GM23338 (cell line): ENCODE data around the gene EBF4.

Experiments
- CREB1 ChIP-seq: fragments of 250-450 bp; sonication (Bioruptor Pico); IDR thresholded peaks from 2 replicates; pipeline ENCODE4 v1.5.0; 2020; ENCODE audit warnings: low read depth, mild to moderate bottlenecking, moderate library complexity
- EZH2 ChIP-seq: fragments of 200-600 bp; sonication (generic); IDR thresholded peaks from one replicate; pipeline ENCODE4 v1.8.0; 2017; ENCODE audit warnings: antibody characterized with exemption, mild to moderate bottlenecking, low read depth; ENCODE audit not compliant: unreplicated experiment
- EZH2phosphoT487 ChIP-seq: fragments of 200-600 bp; sonication (generic); IDR thresholded peaks from one replicate; pipeline ENCODE4 v1.8.1; 2018; ENCODE audit warnings: antibody characterized with exemption; ENCODE audit not compliant: unreplicated experiment
- JUNB ChIP-seq: IDR thresholded peaks from one replicate; pipeline ENCODE4 v1.6.1; 2016; ENCODE audit warnings: antibody characterized with exemption; ENCODE audit not compliant: unreplicated experiment
- NANOG ChIP-seq: IDR thresholded peaks from 2 replicates; pipeline ENCODE4 v1.6.1; 2016; ENCODE audit warnings: antibody characterized with exemption, borderline replicate concordance
- POLR2AphosphoS5 ChIP-seq: IDR thresholded peaks from 2 replicates; pipeline ENCODE4 v1.6.1; 2016; ENCODE audit warnings: antibody characterized with exemption, low read depth
- STAT1 ChIP-seq: IDR thresholded peaks from one replicate; pipeline ENCODE4 v1.6.1; 2016; ENCODE audit warnings: antibody characterized with exemption; ENCODE audit not compliant: unreplicated experiment
- ZNF114 ChIP-seq: fragments of 250-450 bp; sonication (Bioruptor Pico); IDR thresholded peaks from 2 replicates; pipeline ENCODE4 v1.5.0; 2020; ENCODE audit warnings: mild to moderate bottlenecking, moderate library complexity
- ZNF331 ChIP-seq: fragments of 250-450 bp; sonication (Bioruptor Pico); IDR thresholded peaks from 2 replicates; pipeline ENCODE4 v1.5.0; 2020; ENCODE audit warnings: low read depth, mild to moderate bottlenecking, moderate library complexity
- TF ChIP-seq, protein P1 (sequence below), 2 experiments: fragments of 200-600 bp in 1 of 2; sonication (generic) in 1 of 2; conservative IDR thresholded peaks; 2 replicates each; pipeline versions ENCODE4 v1.5.1 to v1.6.1; 2016 to 2017; ENCODE audit warnings: antibody characterized with exemption in 2 of 2, low read depth in 2 of 2, mild to moderate bottlenecking in 2 of 2, moderate library complexity in 1 of 2
- TF ChIP-seq, protein P2 (sequence below): IDR thresholded peaks from one replicate; pipeline ENCODE4 v1.6.1; 2018; ENCODE audit warnings: antibody characterized with exemption; ENCODE audit not compliant: unreplicated experiment

DNA sequence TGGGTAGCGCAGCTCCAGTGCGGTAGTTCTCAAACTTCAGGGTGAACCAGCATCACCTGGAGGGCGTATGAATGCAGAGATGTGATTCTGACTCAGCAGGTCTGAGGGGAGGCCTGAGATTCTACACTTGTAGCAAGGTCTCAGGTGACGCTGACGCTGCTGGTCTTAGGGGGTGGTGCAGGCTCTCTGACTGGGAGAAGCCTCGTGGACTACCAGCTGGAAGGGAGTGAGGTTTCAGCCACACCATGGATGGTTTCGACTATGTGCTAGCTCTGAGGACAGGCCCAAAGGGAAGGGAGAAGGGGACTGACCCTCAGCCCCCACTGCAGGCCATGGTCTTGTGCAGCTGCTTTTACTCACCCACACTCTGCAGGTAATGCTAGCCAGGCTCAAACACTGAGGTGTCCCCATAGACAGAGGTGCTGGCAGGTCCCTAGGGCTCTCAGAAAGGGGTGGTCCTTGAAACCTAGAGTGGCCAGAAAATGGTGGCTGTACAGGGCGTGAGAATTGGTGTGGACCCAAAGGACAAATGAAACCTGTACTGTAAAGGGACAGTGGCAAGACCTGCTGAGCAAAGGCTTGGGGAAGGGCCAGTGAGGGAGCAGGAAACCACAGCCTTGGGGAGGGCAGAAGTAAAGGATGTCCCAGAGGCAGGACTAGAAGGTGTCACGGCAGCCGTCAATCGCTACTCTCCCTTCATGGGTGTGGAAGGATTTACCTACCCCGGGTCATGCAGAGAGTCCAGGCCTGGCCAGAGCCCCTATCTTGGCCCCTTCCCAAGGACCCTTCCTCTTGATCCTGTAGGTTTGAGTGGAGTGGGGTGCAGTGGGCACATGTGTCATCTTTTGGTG, 52.7 kb downstream of the EBF4 start:
- TF ChIP-seq, protein P1, sequence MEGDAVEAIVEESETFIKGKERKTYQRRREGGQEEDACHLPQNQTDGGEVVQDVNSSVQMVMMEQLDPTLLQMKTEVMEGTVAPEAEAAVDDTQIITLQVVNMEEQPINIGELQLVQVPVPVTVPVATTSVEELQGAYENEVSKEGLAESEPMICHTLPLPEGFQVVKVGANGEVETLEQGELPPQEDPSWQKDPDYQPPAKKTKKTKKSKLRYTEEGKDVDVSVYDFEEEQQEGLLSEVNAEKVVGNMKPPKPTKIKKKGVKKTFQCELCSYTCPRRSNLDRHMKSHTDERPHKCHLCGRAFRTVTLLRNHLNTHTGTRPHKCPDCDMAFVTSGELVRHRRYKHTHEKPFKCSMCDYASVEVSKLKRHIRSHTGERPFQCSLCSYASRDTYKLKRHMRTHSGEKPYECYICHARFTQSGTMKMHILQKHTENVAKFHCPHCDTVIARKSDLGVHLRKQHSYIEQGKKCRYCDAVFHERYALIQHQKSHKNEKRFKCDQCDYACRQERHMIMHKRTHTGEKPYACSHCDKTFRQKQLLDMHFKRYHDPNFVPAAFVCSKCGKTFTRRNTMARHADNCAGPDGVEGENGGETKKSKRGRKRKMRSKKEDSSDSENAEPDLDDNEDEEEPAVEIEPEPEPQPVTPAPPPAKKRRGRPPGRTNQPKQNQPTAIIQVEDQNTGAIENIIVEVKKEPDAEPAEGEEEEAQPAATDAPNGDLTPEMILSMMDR (conservative IDR thresholded peaks at IDR 0.05; ENCODE audit: low read depth in 2 of 2) = no peak
- TF ChIP-seq EZH2phosphoT487 (no peak), EZH2 (no peak), CREB1 (CRISPR knock-in tag) (no peak), POLR2AphosphoS5 (no peak), ZNF114 (CRISPR knock-in tag) (no peak), ZNF331 (CRISPR knock-in tag) (no peak), JUNB (no peak), STAT1 (no peak), NANOG (no peak)
- TF ChIP-seq, protein P2, sequence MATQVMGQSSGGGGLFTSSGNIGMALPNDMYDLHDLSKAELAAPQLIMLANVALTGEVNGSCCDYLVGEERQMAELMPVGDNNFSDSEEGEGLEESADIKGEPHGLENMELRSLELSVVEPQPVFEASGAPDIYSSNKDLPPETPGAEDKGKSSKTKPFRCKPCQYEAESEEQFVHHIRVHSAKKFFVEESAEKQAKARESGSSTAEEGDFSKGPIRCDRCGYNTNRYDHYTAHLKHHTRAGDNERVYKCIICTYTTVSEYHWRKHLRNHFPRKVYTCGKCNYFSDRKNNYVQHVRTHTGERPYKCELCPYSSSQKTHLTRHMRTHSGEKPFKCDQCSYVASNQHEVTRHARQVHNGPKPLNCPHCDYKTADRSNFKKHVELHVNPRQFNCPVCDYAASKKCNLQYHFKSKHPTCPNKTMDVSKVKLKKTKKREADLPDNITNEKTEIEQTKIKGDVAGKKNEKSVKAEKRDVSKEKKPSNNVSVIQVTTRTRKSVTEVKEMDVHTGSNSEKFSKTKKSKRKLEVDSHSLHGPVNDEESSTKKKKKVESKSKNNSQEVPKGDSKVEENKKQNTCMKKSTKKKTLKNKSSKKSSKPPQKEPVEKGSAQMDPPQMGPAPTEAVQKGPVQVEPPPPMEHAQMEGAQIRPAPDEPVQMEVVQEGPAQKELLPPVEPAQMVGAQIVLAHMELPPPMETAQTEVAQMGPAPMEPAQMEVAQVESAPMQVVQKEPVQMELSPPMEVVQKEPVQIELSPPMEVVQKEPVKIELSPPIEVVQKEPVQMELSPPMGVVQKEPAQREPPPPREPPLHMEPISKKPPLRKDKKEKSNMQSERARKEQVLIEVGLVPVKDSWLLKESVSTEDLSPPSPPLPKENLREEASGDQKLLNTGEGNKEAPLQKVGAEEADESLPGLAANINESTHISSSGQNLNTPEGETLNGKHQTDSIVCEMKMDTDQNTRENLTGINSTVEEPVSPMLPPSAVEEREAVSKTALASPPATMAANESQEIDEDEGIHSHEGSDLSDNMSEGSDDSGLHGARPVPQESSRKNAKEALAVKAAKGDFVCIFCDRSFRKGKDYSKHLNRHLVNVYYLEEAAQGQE = no peak
